HepG2 (cell line): ENCODE measurements around the gene DUS2. TPM values are rescaled to one million over a fixed set of nuclear protein-coding genes. Genes with fewer than 3 reads are reported as not detected.

Source experiments
- ATAC-seq: fragments of 200-7000 bp; cut with Tn5 transposase; 3 replicates; pipeline ENCODE4 v1.9.1; 2020; ENCODE audit warnings: mild to moderate bottlenecking, moderate library complexity
- BruUV-seq: library from RNA; stranded (reverse); fragments of 400-500 nt; replicated peaks from 2 replicates; lab custom pipeline; 2021; lab: Mats Ljungman, UMichigan
- CTCF ChIA-PET: fragments of 300-600 bp; formaldehyde crosslinking; extraction: SDS; loops from one replicate; lab custom pipeline; 2021; ENCODE audit warnings: low total read pairs, inconsistent platforms, low intra/inter-chr PET ratio; lab: Yijun Ruan, JAX
- POLR2A ChIA-PET: fragments of 350-600 bp; sonication (Branson Sonifier 250); formaldehyde crosslinking; loops from one replicate; lab custom pipeline; 2020; ENCODE audit warnings: antibody characterized with exemption, inconsistent platforms; lab: Yijun Ruan, JAX
- DNase-seq: peaks from one replicate; pipeline ENCODE4 v3.0.0-alpha.2; 2015; ENCODE audit warnings: low spot score
- FAIRE-seq: peaks from 3 replicates; lab custom pipeline; 2011; peaks lifted over from hg19 to GRCh38; lab: Jason Lieb, UNC
- H2AFZ ChIP-seq: one replicate; pipeline ENCODE4 v1.6.1; 2011; ENCODE audit warnings: low read length, inconsistent platforms
- H3K27ac ChIP-seq: fragments of 300-600 bp; 3 replicates; pipeline ENCODE4 v1.8.0; 2011; ENCODE audit warnings: mixed run types, mild to moderate bottlenecking, mixed read lengths, low read length, inconsistent platforms; ENCODE audit not compliant: insufficient read depth; ENCODE audit errors: extremely low read length
- H3K27me3 ChIP-seq, 2 experiments: fragments of 200-600 bp in 1 of 2; 2 replicates in 1 of 2; 3 replicates in 1 of 2; pipeline versions ENCODE4 v1.6.0 to v1.8.0; 2011; ENCODE audit warnings: low read length in 2 of 2, mild to moderate bottlenecking in 2 of 2, moderate library complexity in 2 of 2, inconsistent platforms in 1 of 2; ENCODE audit not compliant: insufficient read depth in 2 of 2, control insufficient read depth in 1 of 2
- H3K36me3 ChIP-seq, 2 experiments: fragments of 200-600 bp in 1 of 2; replicated peaks in 1 of 2; 2 replicates in 1 of 2; 3 replicates in 1 of 2; pipeline versions ENCODE4 v1.5.1 to v1.8.0; 2011; ENCODE audit warnings: low read length in 2 of 2, inconsistent platforms in 1 of 2; ENCODE audit not compliant: insufficient read depth in 2 of 2, control insufficient read depth in 1 of 2
- H3K4me1 ChIP-seq: 2 replicates; pipeline ENCODE4 v1.5.1; 2012; ENCODE audit warnings: low read length, inconsistent platforms; ENCODE audit not compliant: insufficient read depth
- H3K4me2 ChIP-seq: 2 replicates; pipeline ENCODE4 v1.6.0; 2011; ENCODE audit warnings: low read depth, low read length, inconsistent platforms
- H3K4me3 ChIP-seq, 3 experiments: fragments of 200-600 bp in 1 of 3; sonication (generic), shearing (Covaris generic) in 1 of 3; replicated peaks in 1 of 3; 2 replicates each; pipeline ENCODE4 v1.5.1; 2011 to 2016; ENCODE audit warnings: low read length in 3 of 3, inconsistent platforms in 2 of 3, low read depth in 2 of 3, mild to moderate bottlenecking in 2 of 3, control low read depth in 1 of 3, mixed read lengths in 1 of 3; ENCODE audit not compliant: insufficient read depth in 1 of 3
- H3K79me2 ChIP-seq: one replicate; pipeline ENCODE4 v1.6.1; 2011; ENCODE audit warnings: low read length, inconsistent platforms; ENCODE audit not compliant: insufficient read depth
- H3K9ac ChIP-seq: 2 replicates; pipeline ENCODE4 v1.6.0; 2011; ENCODE audit warnings: mild to moderate bottlenecking, low read depth, low read length, inconsistent platforms; ENCODE audit not compliant: insufficient read depth
- H3K9me3 ChIP-seq: 2 replicates; pipeline ENCODE4 v1.5.1; 2012; ENCODE audit warnings: mild to moderate bottlenecking, low read length
- H4K20me1 ChIP-seq: 2 replicates; pipeline ENCODE4 v1.6.0; 2011; ENCODE audit warnings: inconsistent platforms, mild to moderate bottlenecking, low read length, moderate library complexity; ENCODE audit not compliant: insufficient read depth
- ARNT ChIP-seq: fragments of 450-650 bp; IDR thresholded peaks from 2 replicates; pipeline ENCODE4 v1.6.1; 2017
- CHD2 ChIP-seq: IDR thresholded peaks from 2 replicates; pipeline ENCODE4 v1.6.1; 2011; ENCODE audit warnings: low read depth, low read length, improper control_type of control experiment
- ELF4 ChIP-seq: sonication (generic); formaldehyde crosslinking; IDR thresholded peaks from 2 replicates; pipeline ENCODE4 v1.5.0; 2020; ENCODE audit warnings: missing genetic modification reagents, mild to moderate bottlenecking, moderate library complexity, borderline replicate concordance
- ELK4 ChIP-seq: sonication (generic); formaldehyde crosslinking; IDR thresholded peaks from 2 replicates; pipeline ENCODE4 v1.9.0; 2021; ENCODE audit warnings: missing genetic modification reagents, borderline replicate concordance
- SALL2 ChIP-seq: sonication (generic); formaldehyde crosslinking; IDR thresholded peaks from 2 replicates; pipeline ENCODE4 v1.8.1; 2023; ENCODE audit warnings: mild to moderate bottlenecking, missing genetic modification reagents, inconsistent platforms
- SRSF1 ChIP-seq: fragments of 200-400 bp; formaldehyde crosslinking; optimal IDR thresholded peaks from 2 replicates; pipeline ENCODE3; 2017; ENCODE audit warnings: mild to moderate bottlenecking, low read depth, low read length, moderate library complexity
- SRSF9 ChIP-seq: fragments of 200-400 bp; formaldehyde crosslinking; IDR thresholded peaks from 2 replicates; pipeline ENCODE4 v1.6.1; 2018; ENCODE audit warnings: borderline replicate concordance, mild to moderate bottlenecking, low read depth, low read length; ENCODE audit not compliant: insufficient read depth, poor library complexity, severe bottlenecking
- THYN1 ChIP-seq: sonication (generic); formaldehyde crosslinking; IDR thresholded peaks from 2 replicates; pipeline ENCODE4 v1.8.1; 2023; ENCODE audit warnings: low read depth, mild to moderate bottlenecking, moderate library complexity, missing genetic modification reagents, borderline replicate concordance
- ZNF124 ChIP-seq: sonication (generic); formaldehyde crosslinking; IDR thresholded peaks from 2 replicates; pipeline ENCODE4 v1.4.0; 2020; ENCODE audit warnings: missing genetic modification reagents
- ZNF878 ChIP-seq: sonication (generic); formaldehyde crosslinking; IDR thresholded peaks from 2 replicates; pipeline ENCODE4 v1.8.1; 2023; ENCODE audit warnings: mild to moderate bottlenecking, missing genetic modification reagents, moderate library complexity
- WGBS: methylation state at CpG from one replicate; pipeline ENCODE4 v1.1.6; 2017; ENCODE audit warnings: low lambda C conversion rate; 5-methylcytosine and 5-hydroxymethylcytosine counted together
- in situ Hi-C: cut with HindIII; loops from 2 replicates; pipeline ENCODE4 v1.10.0; 2017; ENCODE audit warnings: low pct_unique_long_range_greater_than_20kb; ENCODE audit not compliant: extremely low pct_ligation_motif_present
- intact Hi-C: fragments of 100-400 bp; cut with micrococcal nuclease; formaldehyde crosslinking; loops from one replicate; pipeline ENCODE4 v1.10.0; 2022; ENCODE audit not compliant: unreplicated experiment
- polyA plus RNA-seq, 8 experiments: library from polyadenylated mRNA; depleted of rRNA in 3 of 8; stranded (reverse) in 7 of 8; unstranded in 1 of 8; fragments of >200 nt; fragmentation: Illumina TruSeq in 4 of 8; extraction: Trizol in 4 of 8; gene quantifications; 2 replicates each; pipeline versions ENCODE4 v1.2.1 to v1.2.3, GENCODE V29; 2011 to 2016; ENCODE audit warnings: low read depth in 4 of 8, missing spikeins in 1 of 8, mixed read lengths in 1 of 8; ENCODE audit not compliant: insufficient read depth in 1 of 8
- total RNA-seq, 5 experiments: library from RNA; depleted of rRNA; stranded (reverse); fragments of >200 nt; fragmentation: Illumina TruSeq; extraction: Trizol; gene quantifications; 2 replicates each; pipeline ENCODE4 v1.2.3, GENCODE V29; 2016; ENCODE audit warnings: low read depth in 1 of 5
- TF ChIP-seq, protein P1 (sequence below): sonication (generic); formaldehyde crosslinking; IDR thresholded peaks from 2 replicates; pipeline ENCODE4 v1.5.0; 2020; ENCODE audit warnings: missing genetic modification reagents, mild to moderate bottlenecking, borderline replicate concordance
- TF ChIP-seq, protein P2 (sequence below): IDR thresholded peaks from 2 replicates; pipeline ENCODE4 v1.6.1; 2016
- TF ChIP-seq, protein P3 (sequence below): sonication (generic); formaldehyde crosslinking; IDR thresholded peaks from 2 replicates; pipeline ENCODE4 v1.8.1; 2023; ENCODE audit warnings: mild to moderate bottlenecking, missing genetic modification reagents

Gene DUS2
- total and polyA plus RNA-seq, 2 of the 13 experiments (the other 11 are each of a cell fraction or from before 2014, with no cell fraction given), result 17.8 to 25.1 TPM

DNA sequence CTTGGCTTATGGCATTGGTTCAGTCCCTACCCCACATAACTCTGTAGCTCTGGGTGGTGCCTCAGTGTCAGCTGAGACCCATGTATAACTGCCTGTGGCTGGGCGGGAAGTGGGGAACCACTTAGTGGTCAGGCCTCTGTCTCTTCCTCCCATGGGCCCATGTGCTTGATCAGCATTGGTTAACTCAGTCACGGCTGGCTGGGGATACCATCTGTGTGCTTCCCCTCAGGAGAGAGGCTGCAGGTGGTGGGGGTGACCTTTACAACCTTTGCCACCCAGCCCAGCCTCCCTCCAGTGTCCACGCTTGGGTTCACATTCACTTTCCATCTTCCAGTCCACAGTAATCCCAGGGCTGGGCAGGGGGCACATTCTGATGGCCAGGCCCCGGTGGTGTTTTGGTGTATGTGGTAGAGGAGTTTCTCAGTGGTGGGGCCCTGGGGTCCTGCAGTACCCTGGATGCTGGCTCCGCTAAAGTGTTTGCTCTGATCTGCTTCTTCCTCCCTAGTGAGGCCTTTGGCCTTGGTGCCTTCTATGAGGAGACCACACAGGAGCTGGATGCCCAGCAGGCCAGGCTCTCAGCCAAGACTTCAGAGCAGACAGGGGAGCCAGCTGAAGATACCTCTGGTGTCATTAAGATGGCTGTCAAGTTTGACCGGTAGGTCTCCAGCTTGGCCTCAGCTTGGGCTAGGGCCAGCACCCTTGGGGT lies 51.9 kb downstream of the DUS2 start:
- no peak for TF ChIP-seq ELF4
- TF ChIP-seq SRSF9, result no peak
- TF ChIP-seq ZNF124 (CRISPR knock-in tag), result no peak
- TF ChIP-seq THYN1 (CRISPR knock-in tag), result no peak
- no peak for TF ChIP-seq ELK4
- TF ChIP-seq, protein P1, sequence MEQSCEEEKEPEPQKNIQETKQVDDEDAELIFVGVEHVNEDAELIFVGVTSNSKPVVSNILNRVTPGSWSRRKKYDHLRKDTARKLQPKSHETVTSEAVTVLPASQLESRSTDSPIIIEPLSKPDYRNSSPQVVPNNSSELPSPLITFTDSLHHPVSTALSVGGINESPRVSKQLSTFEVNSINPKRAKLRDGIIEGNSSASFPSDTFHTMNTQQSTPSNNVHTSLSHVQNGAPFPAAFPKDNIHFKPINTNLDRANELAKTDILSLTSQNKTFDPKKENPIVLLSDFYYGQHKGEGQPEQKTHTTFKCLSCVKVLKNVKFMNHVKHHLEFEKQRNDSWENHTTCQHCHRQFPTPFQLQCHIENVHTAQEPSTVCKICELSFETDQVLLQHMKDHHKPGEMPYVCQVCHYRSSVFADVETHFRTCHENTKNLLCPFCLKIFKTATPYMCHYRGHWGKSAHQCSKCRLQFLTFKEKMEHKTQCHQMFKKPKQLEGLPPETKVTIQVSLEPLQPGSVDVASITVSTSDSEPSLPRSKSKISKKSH (CRISPR knock-in tag), result no peak
- TF ChIP-seq, protein P2, sequence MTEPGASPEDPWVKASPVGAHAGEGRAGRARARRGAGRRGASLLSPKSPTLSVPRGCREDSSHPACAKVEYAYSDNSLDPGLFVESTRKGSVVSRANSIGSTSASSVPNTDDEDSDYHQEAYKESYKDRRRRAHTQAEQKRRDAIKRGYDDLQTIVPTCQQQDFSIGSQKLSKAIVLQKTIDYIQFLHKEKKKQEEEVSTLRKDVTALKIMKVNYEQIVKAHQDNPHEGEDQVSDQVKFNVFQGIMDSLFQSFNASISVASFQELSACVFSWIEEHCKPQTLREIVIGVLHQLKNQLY (CRISPR knock-in tag), result no peak
- TF ChIP-seq, protein P3, sequence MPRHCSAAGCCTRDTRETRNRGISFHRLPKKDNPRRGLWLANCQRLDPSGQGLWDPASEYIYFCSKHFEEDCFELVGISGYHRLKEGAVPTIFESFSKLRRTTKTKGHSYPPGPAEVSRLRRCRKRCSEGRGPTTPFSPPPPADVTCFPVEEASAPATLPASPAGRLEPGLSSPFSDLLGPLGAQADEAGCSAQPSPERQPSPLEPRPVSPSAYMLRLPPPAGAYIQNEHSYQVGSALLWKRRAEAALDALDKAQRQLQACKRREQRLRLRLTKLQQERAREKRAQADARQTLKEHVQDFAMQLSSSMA, result no peak
- TF ChIP-seq SALL2, result no peak
- TF ChIP-seq ARNT, result no peak
- no peak for TF ChIP-seq SRSF1
- no peak for TF ChIP-seq CHD2
- TF ChIP-seq ZNF878 (CRISPR knock-in tag), result no peak
- H3K79me2 ChIP-seq, result no peaks in the 10 kb centered on the region
- ChIA-PET CTCF (no interaction called here), POLR2A (interaction anchor here (3.6 kb wide), 1 partner anchor 10 kb away, joined by 24 read pairs; the partner anchor contains the start of gene NFATC3)
- H3K9me3 ChIP-seq, result no peaks in the 10 kb centered on the region
- BruUV-seq, result no TSS peak
- H3K4me3 ChIP-seq, result no peak overlapping the region
- H3K27ac ChIP-seq, result peak overlapping the region; percentile 8
- no peak overlapping the region for H3K9ac ChIP-seq
- no peak for DNase-seq
- in situ Hi-C loops (no loop called here), intact Hi-C loops (no loop called here)
- H3K27me3 ChIP-seq, result no peaks in the 10 kb centered on the region
- FAIRE-seq, result no peak
- H3K36me3 ChIP-seq, result peaks cover 38 to 65% of the 10 kb centered on the region in 2 experiments
- H2AFZ ChIP-seq, result no peak overlapping the region
- ATAC-seq, result no peak
- H3K4me1 ChIP-seq, result peaks cover 40% of the 10 kb centered on the region
- no peak overlapping the region for H3K4me2 ChIP-seq
- H4K20me1 ChIP-seq, result no peaks in the 10 kb centered on the region
- WGBS, result 97% methylated on average over 6 of the region's 6 CpGs
